ENCODE data around the gene LGALS12. TPM values are rescaled to one million over a fixed set of nuclear protein-coding genes. Genes with fewer than 3 reads are reported as not detected.
A peak's percentile ranks its signal among the peaks of the same experiment; 100 is the strongest.

Gene LGALS12
- total RNA-seq, 1 donor = not detected

GRCh38 chr11:63551091-63551888, 45.4 kb downstream of the LGALS12 start:
- DNase-seq (ENCODE audit: low read depth) = no peak
- TF ChIP-seq CTCF (IDR thresholded peaks at IDR 0.05; ENCODE audit: insufficient read depth, low read depth, low read length) = no peak
- H3K4me3 ChIP-seq (ENCODE audit: low read depth, low read length) = no peak overlapping the region

GRCh38 chr11:63551889-63552266, 46.0 kb downstream of the LGALS12 start:
- DNase-seq (ENCODE audit: low read depth) = no peak
- no peak for TF ChIP-seq CTCF (IDR thresholded peaks at IDR 0.05; ENCODE audit: insufficient read depth, low read depth, low read length)
- H3K4me3 ChIP-seq (ENCODE audit: low read depth, low read length) = no peak overlapping the region

DNA sequence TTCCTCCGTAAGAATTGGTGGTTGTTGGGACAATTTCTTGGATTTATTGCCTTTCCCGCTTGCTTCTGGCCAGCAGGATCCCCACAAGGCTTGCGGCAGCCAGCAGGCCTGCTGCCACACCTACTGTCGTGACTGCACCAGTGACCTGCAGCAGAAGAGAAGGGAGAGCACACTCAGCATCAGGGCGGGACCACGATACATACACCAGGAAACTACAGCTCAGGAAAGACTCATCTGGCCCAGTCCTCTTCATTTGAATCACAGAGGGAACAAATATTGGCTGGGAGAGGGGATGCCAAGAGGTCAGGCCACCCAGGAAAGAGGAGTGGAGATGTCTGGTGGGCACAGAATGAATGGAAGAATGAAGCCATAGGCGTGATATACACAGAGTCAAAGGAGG, 47.0 kb downstream of the LGALS12 start:
- no peak for TF ChIP-seq CTCF (IDR thresholded peaks at IDR 0.05; ENCODE audit: insufficient read depth, low read depth, low read length)

DNA sequence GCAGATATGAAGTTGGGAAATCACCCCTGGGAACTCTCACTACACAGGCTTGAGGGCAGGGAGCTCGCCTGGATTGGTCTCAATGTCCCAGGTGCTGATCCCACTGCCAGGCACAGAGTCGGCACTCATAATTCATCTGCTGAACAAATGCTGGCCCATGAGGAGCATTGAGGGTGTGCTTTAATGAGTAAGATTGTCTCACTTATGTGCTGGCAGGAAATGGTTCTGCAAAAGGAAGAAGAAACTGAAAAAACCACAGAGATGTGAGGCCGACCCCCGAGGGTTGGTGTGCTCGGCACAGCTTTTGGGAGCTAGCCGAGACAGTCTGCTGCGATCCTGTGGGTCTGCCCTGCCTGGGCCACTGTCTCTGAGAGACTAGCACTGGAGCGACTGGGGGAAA, 47.9 kb downstream of the LGALS12 start:
- TF ChIP-seq CTCF (IDR thresholded peaks at IDR 0.05; ENCODE audit: insufficient read depth, low read depth, low read length) = no peak
- no peak overlapping the region for H3K4me3 ChIP-seq (ENCODE audit: low read depth, low read length)
- peak; percentile 36 for DNase-seq (ENCODE audit: low read depth)

More for the DNA sequence above, 47.0 kb downstream of the LGALS12 start:
- H3K4me3 ChIP-seq (ENCODE audit: low read depth, low read length) = no peak overlapping the region
- no peak for DNase-seq (ENCODE audit: low read depth)

DNA sequence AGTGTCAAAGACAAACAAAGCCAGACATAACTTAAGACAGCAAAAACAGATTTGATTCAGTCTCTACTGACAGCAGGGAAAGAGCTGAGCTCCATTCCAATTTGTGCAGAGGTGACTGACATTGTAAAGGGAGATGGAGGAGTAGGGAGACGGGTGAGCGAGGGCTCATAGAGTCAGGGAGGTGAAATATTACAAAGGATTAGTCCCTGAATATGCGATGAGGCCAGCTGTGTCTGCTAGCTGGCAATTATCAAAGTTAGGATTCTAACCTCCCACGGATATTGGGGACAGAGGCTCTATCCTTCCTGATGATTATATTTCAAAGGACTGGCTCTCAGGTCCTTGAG, 49.0 kb downstream of the LGALS12 start:
- no peak overlapping the region for H3K4me3 ChIP-seq (ENCODE audit: low read depth, low read length)
- no peak for TF ChIP-seq CTCF (IDR thresholded peaks at IDR 0.05; ENCODE audit: insufficient read depth, low read depth, low read length)
- DNase-seq (ENCODE audit: low read depth) = no peak

- TF ChIP-seq CTCF (IDR thresholded peaks at IDR 0.05; ENCODE audit: insufficient read depth, low read depth, low read length) = no peak
- no peak for DNase-seq (ENCODE audit: low read depth)
- H3K4me3 ChIP-seq (ENCODE audit: low read depth, low read length) = no peak overlapping the region
Observed at GRCh38 chr11:63556404-63557013, 50.6 kb downstream of the LGALS12 start.
